HG02678 (cell line): ENCODE measurements around the gene PON2.
"Not testable (repeated sequence)": the region's sequence is repeated elsewhere in the genome, so short reads cannot be mapped to it uniquely, and the experiment has no call there.

ENCODE experiments used
- ATAC-seq: cut with Tn5 transposase; IDR thresholded peaks from one replicate; pipeline ENCODE4 v1.9.1; 2021; ENCODE audit warnings: mild to moderate bottlenecking, moderate library complexity; ENCODE audit not compliant: unreplicated experiment

The PON2 gene

DNA sequence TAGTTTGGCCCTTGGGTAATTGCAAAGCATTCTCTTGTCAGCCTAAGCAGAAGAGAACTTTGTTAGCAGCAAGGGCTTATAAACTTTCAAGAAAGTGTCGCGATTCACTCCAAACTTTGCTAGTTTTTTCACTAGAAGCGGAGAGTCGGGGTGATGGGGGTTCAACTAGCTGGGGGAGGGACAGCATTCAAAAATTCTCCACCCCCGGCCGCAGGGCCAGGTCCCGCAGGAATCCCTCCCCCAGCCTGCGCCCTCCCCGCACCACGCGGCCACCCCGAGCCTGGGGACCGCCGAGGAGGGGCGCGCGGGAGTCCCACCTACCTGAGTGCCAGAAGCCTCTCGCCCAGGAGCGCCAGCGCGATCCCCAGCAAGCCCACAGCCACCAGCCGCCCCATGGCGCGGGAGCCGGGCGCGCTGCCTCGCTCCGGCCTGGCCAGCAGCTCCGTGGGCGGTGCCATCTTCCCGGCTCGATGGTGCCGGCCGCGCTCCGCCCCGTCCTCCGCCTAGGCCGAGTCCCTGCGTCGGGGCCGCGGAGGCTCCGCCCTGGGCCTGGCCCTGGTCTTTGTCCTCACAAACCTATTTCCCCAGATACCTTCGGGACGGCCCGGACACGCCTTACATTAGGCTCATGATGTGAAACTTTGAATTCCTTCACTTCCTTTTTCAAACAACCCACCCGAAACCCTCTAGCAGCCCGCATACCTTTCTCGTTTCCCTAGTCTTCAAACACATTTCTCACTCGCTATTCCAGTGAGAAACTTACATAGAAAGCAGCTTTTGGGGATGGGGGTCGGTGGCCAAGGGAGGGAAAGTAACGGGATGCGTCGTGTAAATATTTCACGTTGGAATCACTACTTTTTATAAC is at the start of gene PON2:
PON2 (minus strand) TSS at position 472 of the 865 bp plus-strand sequence; CDS start at position 395, 77 bp downstream.
- ATAC-seq: peak; percentile 95

DNA sequence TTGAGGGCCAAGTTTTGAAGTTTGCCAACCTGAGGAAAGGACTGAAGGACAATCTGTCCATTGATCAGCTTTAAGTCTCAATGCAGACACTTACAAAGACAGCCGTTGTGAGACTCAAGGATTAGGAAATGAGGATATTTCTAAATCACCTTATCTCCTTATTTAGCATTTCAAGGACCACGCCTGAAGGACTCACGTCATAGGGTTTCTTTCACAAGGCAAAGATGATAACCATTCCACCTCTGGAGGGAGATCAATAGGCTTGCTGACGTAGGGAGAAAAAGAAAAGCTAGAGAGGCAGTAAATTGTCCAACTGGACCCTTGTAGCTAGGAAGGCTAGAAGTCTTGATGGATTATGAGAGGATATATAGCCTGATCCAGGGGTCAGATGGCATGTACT is 47.6 kb upstream of the PON2 start:
- ATAC-seq: no peak

DNA sequence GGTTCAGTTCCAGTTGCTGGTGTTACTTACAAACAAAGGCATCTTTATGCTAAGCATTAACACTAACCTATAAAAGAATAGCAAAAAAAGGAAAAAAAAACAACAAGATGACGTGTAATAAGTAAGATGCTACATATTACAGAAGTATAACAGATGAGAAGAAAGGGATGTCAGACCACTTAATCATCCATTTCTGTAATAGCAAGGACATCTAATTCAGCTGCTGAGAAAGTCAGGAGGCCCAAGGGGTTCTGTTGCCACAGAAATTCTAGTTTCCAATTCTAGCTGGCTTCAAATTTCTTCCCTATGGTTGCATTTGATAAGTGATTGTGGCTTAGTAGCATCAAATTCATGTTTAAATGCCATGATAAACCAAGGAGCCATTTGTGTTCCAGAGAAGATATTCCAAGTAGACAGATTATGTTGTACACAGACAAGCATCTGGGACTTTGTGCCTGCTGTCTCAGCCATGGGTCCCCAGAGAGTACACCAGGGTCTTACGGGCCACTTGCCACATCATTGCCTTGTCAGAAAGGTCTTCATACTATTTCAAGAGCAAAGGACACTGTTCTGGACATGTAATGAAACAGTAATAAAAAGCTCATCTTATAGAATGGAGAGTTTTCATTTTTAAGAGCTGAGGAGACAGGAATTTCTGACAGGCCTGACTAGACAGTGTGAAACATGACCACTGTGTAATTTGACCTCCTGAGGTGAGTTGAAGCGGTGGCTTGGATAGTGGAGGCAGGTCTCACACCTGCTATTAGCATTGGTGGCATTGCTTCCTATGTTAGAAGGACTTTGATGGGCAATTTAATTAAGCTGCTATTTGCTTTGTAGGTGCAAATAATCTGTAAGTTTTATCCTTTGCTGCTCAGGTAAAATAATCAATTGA is 46.7 kb upstream of the PON2 start:
- no peak for ATAC-seq

DNA sequence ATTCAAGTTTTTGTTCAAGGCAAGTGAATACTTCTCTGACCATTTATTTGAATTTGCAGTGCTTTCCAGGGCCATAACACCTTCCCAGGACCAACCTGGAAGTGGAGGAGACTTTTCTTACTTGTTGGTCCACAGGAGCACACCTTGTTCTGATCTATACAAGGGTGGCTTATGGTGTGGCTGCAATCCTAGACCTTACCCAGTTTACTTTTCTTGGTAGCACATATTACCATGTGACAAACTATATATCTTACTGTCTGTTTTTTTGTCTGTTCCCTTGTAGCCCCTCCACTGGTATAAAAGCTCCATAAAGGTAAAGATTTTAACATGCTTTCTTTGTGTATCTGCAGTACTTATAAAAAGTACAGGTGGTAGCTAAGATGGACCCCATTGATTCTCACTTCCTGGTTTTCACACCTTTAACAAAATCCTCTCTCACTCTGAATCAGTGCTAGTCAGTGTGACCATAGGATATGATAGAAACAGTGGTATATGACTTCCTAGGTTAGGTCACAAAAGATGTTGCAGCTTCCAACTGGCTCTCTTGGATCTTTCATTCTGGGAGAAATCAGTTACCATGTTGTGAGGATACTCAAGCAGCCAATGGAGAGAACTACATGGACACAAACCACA is 45.3 kb upstream of the PON2 start:
- ATAC-seq: peak; percentile 66

DNA sequence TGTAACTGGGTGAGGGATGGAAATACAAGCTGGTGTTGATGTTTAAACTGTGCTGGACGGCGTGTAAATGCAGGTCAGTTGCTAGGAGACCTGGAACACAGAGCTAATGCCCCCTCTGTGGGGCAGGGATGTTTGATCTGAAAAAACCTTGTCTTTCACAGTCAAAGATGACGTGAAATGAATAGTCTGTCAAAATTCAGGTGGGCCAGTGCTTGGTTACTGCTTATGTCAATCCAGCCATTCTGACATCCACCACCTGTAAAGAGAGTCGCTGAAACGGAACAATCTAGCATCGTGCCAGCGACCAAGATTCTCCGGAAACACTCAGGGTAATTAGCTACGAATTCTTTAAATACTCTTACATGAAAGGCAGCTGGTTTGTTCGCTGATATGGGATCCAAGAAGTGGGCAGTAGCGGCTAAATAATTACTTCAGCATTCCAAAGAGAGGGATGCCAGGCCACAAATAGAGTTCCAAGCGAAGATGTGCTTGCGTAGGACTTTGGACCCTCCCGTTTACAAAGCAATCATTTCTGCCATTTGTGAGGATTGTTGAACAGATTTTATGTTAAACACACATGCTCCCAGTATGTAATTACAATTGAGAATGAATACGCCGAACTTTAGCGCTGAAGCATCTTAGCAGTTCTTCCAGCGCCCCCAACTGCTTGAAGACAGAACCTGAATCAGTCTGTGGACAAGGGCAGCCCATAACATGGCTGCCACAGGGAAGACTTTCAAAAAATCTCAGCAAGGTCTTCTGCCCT is 43.6 kb upstream of the PON2 start:
- no peak for ATAC-seq

DNA sequence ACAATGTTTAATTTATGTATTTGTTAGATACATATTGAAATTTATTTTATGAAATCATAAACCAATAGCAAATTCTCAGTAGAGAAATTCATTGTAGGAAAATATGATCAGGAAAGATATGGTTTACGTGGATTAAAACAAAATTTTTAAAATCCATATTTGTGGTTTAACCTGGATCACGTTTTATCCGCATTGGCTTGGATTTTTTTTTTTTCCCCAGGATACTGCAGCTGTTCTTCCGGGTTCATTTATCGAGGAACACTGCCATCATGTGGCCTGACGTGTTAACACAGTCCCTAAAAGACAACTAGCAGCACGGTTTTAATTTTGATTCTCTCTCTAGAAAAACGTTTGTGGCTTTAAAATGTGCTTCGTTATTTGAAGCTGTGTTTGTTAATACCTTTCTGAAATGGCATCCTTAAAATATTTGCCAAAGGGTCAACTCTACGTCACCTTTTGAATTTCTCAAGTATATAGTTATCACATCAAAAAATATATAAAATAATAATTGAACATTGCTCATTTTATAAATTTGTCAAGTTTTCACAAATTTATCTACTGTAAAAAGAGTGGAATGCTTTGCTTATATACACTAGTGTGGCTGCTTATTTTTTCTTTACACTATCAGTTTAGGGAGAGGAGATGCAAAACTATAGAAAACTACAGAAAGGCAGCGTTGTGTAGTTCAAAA is 42.2 kb upstream of the PON2 start:
- peak; percentile 66 for ATAC-seq

DNA sequence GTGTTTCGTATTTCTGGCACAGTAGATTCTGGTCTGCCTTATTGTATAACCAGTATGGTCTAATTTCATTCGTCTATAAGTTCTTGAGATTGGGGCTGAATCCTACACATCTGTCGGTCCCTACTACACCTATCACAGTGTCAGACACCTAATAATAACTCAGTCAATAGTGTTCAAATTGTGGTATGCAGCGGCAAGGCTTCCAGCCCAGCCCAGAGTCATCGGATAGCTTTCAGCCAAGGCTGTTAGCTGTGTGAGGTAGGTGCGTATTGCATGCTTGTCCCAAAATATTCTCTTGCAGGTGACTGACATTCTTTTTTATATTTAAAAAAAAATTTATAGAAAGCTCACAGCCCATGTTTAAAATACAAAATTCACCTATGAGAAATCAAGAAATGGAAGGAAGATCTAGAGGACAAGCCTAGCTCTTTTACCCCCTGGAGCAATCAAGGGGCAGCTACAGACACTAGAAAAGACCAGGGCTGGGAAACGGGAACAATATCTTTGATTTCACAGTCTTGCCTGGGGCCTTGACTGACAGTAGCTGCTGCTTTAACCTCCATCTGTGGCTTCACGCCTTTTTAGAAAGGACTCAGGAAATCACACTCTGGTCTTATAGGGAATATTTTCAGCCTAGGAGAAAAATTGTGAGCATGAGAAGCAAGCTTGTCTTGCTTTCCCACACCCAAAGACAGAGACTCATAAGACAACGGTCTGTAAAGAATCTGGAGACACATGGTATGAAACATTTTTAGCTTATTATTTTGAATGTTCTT is 41.4 kb upstream of the PON2 start:
- no peak for ATAC-seq

DNA sequence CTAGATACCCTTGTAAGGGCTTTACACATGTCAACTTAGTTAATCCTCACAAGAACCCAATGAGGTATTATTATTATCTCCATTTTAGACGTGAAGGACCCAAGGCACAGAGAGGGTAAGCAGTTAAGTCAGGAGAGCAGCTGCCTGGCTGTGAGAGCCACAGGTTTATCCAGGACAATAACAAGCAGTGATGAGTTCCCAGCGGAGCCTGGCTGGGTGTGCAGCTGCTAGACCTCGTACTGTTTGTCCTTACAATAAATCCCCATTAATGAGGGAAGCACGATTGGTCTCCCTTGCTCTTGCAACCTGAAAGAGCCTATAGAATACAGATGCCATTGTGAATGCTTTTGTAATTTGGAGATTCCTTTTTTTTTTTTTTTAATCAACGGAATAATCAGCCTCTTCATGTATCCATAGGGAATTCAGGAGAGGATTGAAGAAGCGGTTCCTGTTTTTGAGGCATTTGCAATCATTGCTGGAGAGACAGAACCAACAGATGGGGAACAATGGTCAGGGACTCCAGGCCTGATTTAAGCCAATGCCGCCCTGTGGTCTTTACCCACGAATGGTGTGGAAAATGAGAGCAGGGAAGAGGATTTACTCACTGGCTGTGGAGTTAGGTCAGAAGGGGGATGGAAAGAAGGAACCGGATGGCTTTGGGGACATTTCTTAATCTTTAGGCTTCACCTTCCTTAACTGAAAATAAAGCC is 38.6 kb upstream of the PON2 start:
- ATAC-seq: no peak

DNA sequence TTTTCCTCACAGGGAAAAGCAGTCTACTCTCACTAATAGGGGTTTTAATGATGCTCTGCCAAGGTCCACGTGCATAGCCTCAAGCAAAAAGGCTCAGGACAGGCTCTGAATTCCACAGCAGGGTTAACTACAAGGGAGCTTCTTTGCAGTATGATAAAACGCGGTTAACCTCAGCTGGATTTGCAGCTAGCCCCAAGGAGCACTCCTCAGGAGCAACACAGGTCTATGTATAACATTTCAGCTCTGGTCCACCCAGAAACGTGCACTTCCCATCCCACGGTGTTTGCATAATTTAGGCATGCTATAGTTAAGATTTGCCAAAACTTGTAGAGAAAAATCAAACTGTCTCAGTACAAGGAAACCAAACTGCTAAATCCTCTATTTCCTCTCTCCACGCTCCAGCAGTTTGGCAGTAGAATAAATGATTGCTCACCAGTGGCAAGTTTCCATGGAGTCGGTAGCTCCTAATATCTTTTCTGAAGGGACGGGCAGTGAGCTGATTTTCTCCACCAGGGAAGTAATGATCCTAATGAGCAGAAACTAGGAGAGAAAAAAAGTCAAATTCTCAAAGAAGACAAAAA is 37.8 kb upstream of the PON2 start:
- no peak for ATAC-seq

DNA sequence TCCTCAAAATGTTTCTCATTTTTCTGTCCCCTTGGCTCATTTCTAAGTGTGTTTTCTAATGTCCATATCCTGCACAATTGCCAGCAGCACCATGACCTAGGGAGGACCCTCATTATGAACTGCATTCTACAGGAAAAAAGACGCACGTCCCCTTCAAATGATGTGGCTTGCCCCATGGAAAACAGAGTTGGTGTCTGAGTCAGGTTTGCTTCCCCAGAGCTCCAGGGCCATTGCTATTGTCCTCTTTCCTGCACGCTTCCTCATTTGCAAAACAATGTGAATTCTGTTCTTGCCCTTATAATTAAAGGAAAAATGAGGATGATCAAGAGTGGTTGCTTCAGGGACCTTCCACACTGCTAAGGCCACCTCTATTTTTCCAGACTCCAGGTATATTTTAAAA is 36.2 kb upstream of the PON2 start:
- no peak for ATAC-seq

DNA sequence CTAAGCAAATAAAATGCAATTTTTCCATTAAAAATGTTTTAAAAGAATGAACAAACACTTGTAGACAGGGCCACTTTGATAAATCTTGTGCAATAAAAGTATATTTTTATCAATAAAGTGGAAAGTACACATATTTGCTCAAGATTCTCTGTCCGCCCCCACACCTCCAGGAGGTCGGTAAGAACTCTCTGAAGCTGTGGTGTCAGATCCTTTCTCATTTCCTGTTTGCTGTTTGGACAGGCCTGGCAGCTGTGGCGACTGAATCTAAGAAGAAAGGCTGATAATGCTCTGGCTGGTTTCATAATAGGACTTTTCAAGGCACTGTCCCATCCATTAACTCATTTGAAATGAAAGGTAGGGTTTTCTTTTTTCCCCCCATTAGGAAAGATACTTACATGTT is 35.6 kb upstream of the PON2 start:
- ATAC-seq: peak; percentile 99

DNA sequence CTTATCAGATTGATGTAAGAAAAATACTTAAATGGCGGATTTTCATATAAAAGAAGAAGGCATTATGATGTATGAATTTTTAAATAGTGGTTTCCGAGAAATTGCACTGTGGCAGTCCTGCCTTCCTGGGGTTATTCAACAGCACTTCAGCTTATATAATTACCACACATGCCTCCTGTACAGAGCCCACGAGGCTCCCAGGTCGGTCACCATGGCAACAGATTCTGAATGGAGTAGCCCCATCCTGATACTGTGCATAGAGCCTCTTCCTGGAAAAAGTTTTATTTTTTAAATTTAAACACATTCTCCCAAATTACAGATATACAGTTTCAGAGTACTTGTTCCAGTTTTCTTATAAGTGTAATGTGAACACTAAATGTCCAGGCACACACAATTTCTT is 35.0 kb upstream of the PON2 start:
- no peak for ATAC-seq

DNA sequence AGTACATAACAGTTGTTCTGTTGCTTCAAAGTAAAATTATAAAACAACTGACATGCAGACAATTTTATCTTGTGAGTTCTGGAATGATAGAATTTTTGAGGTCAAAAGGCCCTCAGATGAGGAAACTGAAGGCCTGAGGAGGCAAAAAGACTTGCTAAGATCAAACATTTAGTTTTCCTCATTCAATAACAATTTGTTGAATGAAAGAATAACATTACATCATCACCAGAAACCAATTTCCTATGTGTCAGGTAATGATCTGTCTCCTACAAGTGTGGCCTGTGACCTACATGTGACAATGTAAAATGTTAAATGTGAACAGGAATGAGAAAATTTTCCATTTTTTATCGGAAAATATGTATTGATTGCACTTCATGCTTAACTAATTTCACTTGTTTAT is 34.4 kb upstream of the PON2 start:
- ATAC-seq: no peak

DNA sequence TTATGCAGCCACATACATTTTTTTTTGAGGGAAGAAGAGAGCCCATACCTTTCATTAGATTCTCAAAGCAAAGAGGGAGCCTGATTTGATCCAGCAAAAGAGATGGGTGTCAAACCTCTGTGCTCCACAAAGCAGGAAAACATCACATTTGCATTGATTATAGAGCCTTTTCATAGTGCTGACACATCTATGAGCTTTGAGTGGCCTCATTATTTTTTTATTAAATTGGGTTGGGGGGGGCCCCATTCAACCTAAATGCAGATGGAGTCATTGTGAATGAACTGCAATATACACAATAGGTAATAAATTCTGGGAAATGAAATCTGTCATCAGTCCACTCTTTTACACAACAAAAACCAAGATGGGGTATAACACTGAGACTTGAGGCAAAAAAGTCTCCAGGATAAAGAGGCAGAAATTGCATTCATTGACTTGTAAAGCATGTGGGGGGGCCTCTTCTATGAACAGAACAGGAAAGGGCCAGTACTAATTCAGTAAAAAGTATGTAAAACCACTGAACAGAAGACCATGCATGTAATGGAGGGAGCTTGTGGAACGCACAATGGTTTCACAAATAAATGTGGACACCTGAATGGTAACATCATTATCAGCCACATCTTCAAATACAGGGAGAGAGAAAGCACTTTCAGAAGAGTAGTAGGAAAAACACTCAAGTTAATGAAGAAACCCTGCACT is 33.2 kb upstream of the PON2 start:
- ATAC-seq: no peak

DNA sequence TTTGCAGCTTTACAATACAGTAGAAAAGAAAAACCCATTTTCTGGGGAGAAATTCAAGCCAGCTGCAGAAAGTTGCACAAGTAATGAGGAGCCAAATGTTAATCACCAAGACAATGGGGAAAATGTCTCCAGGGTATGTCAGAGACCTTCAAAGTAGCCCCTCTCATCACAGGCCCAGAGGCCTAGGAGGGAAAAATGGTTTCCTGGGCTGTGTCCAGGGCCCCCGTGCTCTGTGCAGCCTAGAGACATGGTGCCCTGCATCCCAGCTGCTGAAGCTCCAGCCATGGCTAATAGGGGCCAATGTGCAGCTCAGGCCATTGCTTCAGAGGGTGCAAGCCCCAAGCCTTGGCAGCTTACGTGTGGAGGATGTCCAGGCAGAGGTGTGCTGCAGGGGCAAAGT is 25.8 kb upstream of the PON2 start:
- ATAC-seq: not testable (repeated sequence)

DNA sequence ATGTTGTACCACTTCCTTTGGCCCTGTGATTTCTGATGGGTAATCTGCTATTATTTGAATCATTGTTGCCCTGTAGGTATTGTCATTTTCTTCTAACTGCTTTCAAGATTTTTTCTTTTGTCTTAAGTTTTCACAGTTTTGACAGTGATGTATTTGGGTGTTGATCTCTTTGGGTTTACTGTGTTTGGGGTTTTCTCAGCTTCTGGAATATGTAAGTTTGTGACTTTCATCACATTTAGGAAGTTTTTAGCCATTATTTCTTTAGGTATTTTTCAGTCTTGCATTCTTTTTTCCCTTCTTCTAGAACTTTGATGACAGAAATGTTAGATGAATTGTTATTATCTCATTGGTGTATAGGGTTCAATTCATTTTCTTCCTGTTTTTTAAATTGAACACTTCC is 23.1 kb upstream of the PON2 start:
- ATAC-seq: no peak

DNA sequence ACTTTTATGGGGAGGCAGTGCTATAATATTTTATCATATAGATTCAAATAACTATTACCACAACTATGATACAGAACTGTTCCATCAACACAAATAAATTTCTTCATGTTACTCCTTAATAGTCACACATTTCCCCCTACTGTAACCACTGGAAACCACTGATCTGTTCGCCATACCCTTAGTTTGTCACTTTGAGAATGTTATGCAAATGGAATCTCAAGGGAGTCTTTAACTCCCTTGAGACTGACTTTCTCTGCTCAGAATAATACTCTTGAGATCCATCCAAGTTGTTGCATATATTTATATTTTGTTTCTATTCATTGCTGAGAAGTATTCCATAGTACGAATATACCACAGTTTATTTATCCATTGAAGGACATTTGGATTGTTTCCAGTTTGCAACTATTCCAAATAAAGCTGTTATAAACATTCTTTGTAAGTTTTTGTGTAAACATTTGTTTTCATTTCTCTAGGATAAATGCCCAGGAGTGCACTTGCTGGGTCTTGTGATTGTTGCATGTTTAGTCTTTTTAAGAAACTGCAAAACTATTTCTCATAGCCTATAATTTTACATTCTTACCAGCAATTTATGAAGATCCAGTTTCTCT is 19.7 kb upstream of the PON2 start:
- ATAC-seq: no peak
